Neural progenitor cell (in vitro differentiated cells): Measurements from ENCODE around the gene REV3L. TPM values are rescaled to one million over a fixed set of nuclear protein-coding genes. Genes with fewer than 3 reads are reported as not detected.
A peak's percentile ranks its signal among the peaks of the same experiment; 100 is the strongest.

Experiments
- DNase-seq: peaks from one replicate; pipeline ENCODE4 v3.0.0-alpha.2; 2016; ENCODE audit warnings: low spot score
- H2AFZ ChIP-seq: fragments of 200-600 bp; sonication (generic); replicated peaks from 2 replicates; pipeline ENCODE4 v1.6.1; 2016; ENCODE audit warnings: antibody characterized with exemption
- H3F3A ChIP-seq: fragments of 200-600 bp; sonication (generic); 2 replicates; pipeline ENCODE4 v1.6.1; 2016; ENCODE audit warnings: antibody characterized with exemption, low read depth
- H3K27ac ChIP-seq: fragments of 200-600 bp; sonication (generic); 2 replicates; pipeline ENCODE4 v1.5.1; 2016; ENCODE audit warnings: mild to moderate bottlenecking
- H3K27me3 ChIP-seq: fragments of 200-600 bp; sonication (generic); 2 replicates; pipeline ENCODE4 v1.6.1; 2016; ENCODE audit warnings: mild to moderate bottlenecking, moderate library complexity
- H3K36me3 ChIP-seq: fragments of 200-600 bp; sonication (generic); 2 replicates; pipeline ENCODE4 v1.5.1; 2016
- H3K4me1 ChIP-seq: fragments of 200-600 bp; sonication (generic); 2 replicates; pipeline ENCODE4 v1.6.1; 2016; ENCODE audit warnings: mixed run types
- H3K4me2 ChIP-seq: fragments of 200-600 bp; sonication (generic); 2 replicates; pipeline ENCODE4 v1.6.1; 2016
- H3K4me3 ChIP-seq: fragments of 200-600 bp; sonication (generic); 2 replicates; pipeline ENCODE4 v1.5.1; 2016
- H3K79me2 ChIP-seq: fragments of 200-600 bp; sonication (generic); 2 replicates; pipeline ENCODE4 v1.6.1; 2016; ENCODE audit warnings: low read depth
- H3K9ac ChIP-seq: fragments of 200-600 bp; sonication (generic); 2 replicates; pipeline ENCODE4 v1.6.1; 2016
- H3K9me3 ChIP-seq: fragments of 200-600 bp; sonication (generic); 2 replicates; pipeline ENCODE4 v1.5.1; 2016; ENCODE audit warnings: low read depth
- H4K20me1 ChIP-seq: fragments of 200-600 bp; sonication (generic); 2 replicates; pipeline ENCODE4 v1.6.1; 2016; ENCODE audit warnings: low read depth
- H3K27ac Mint-ChIP-seq: 3 replicates; pipeline ENCODE4 v1.8.0; 2021; ENCODE audit warnings: mixed read lengths
- H3K27me3 Mint-ChIP-seq: 2 replicates; pipeline ENCODE4 v1.8.0; 2022; ENCODE audit warnings: low read depth, mild to moderate bottlenecking, inconsistent platforms, moderate library complexity, mixed read lengths; ENCODE audit not compliant: insufficient read depth
- H3K36me3 Mint-ChIP-seq: 3 replicates; pipeline ENCODE4 v1.8.0; 2021; ENCODE audit warnings: mixed read lengths
- H3K4me1 Mint-ChIP-seq: 3 replicates; pipeline ENCODE4 v1.8.0; 2021; ENCODE audit warnings: mixed read lengths
- H3K4me3 Mint-ChIP-seq: 3 replicates; pipeline ENCODE4 v1.8.0; 2021; ENCODE audit warnings: mild to moderate bottlenecking, moderate library complexity, mixed read lengths
- H3K9me3 Mint-ChIP-seq: 3 replicates; pipeline ENCODE4 v1.8.0; 2020; ENCODE audit warnings: mixed read lengths
- EZH2 ChIP-seq: fragments of 200-600 bp; sonication (generic); IDR thresholded peaks from 2 replicates; pipeline ENCODE4 v1.6.1; 2017; ENCODE audit warnings: antibody characterized with exemption, mild to moderate bottlenecking, moderate library complexity
- EZH2phosphoT487 ChIP-seq: fragments of 200-600 bp; sonication (generic); IDR thresholded peaks from 2 replicates; pipeline ENCODE4 v1.6.1; 2017; ENCODE audit warnings: antibody characterized with exemption
- total RNA-seq: library from RNA; depleted of rRNA; stranded (reverse); fragments of >200 nt; gene quantifications from 2 replicates; pipeline ENCODE4 v1.2.3, GENCODE V29; 2015; ENCODE audit warnings: low replicate concordance
- TF ChIP-seq, protein P1 (sequence below): fragments of 200-600 bp; sonication (generic); IDR thresholded peaks from 2 replicates; pipeline ENCODE4 v1.5.1; 2017; ENCODE audit warnings: antibody characterized with exemption, mild to moderate bottlenecking

REV3L gene
- total RNA-seq, 1 donor from 2014 or later: 23.5 TPM

DNA sequence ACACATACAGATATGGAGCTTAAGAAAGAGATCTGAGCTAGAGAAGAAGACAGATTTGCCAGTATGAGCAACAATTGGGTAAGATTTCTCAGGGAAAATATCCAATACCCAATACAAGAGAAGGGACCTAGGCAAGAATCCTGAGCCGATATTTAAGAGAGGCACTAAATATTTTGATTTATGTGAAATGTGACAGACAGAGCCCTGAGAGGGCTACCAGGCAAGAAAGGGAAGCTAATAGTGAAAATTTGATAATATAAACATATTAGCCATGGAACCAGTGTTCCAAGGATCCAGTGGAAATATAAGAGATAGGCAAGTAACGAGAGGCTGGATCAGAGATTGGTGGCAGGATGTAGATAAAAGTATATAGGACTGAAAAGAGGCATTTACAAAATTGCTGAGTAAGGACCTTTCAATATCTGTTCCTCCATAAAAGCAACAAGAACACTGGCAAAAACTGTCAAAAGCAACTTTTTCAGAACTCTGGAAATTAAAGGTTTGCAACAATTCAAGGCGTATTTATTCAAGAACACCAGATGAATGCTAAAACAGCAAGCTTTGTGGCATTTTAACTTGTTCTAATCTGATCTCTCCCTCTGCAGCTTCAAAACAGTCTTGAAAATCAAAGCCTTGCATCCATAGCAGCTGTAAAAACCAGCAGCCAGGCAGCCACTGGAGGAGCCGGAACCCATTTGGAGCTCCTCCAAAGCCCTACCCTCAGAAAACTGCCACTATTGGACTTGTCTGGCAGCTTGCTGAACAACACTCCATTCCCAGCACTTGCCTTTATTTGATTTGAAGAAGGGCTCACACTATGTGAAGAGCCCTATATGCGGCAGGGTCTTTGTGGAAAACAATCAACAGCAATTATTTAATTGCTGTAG is 58.8 kb downstream of the REV3L start:
- H3K4me3 Mint-ChIP-seq: no peak overlapping the region
- H3K27me3 Mint-ChIP-seq: no peaks in the 10 kb centered on the region
- TF ChIP-seq, protein P1, sequence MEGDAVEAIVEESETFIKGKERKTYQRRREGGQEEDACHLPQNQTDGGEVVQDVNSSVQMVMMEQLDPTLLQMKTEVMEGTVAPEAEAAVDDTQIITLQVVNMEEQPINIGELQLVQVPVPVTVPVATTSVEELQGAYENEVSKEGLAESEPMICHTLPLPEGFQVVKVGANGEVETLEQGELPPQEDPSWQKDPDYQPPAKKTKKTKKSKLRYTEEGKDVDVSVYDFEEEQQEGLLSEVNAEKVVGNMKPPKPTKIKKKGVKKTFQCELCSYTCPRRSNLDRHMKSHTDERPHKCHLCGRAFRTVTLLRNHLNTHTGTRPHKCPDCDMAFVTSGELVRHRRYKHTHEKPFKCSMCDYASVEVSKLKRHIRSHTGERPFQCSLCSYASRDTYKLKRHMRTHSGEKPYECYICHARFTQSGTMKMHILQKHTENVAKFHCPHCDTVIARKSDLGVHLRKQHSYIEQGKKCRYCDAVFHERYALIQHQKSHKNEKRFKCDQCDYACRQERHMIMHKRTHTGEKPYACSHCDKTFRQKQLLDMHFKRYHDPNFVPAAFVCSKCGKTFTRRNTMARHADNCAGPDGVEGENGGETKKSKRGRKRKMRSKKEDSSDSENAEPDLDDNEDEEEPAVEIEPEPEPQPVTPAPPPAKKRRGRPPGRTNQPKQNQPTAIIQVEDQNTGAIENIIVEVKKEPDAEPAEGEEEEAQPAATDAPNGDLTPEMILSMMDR: no peak
- no peak for TF ChIP-seq EZH2
- no peak for TF ChIP-seq EZH2phosphoT487
- H3K36me3 Mint-ChIP-seq: peaks cover 24% of the 10 kb centered on the region
- H3K27ac ChIP-seq: no peak overlapping the region
- H3K9me3 ChIP-seq: no peaks in the 10 kb centered on the region
- H3K27me3 ChIP-seq: no peaks in the 10 kb centered on the region
- no peaks in the 10 kb centered on the region for H3K4me1 ChIP-seq
- H3K4me1 Mint-ChIP-seq: peaks cover 18% of the 10 kb centered on the region
- H3K9ac ChIP-seq: no peak overlapping the region
- peak overlapping the region; percentile 78 for H3K27ac Mint-ChIP-seq
- H3K4me2 ChIP-seq: no peak overlapping the region
- H2AFZ ChIP-seq: no peak overlapping the region
- no peaks in the 10 kb centered on the region for H3F3A ChIP-seq
- no peak overlapping the region for H3K4me3 ChIP-seq
- no peaks in the 10 kb centered on the region for H3K36me3 ChIP-seq
- no peaks in the 10 kb centered on the region for H4K20me1 ChIP-seq
- peaks cover 33% of the 10 kb centered on the region for H3K9me3 Mint-ChIP-seq
- DNase-seq: no peak
- H3K79me2 ChIP-seq: peaks cover 51% of the 10 kb centered on the region

DNA sequence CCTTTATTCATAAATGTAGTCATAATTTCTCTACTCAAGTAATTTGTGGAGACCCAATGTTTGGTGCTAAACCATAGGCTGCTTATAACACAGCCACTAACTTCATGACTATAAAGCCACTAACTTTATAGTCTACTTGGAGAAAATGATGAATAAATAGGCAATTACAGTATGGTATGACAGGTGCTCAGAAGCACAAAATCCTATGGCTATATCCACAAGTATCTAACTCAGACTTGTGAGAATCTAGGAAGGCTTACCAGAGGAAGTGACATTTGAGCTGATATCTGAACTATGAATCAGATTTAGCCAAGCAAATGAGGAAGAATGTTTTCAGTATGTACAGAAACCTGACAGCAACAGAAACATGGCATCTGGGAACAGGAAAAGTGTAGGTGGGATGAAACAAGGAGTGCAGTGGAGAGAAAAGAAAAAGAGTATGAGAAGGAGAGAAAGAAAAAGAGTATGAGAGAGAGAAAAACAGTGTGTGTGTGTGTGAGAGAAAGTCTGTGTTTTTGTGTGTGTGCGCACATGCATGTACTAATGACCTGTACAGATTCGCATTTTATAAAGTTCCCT is 59.9 kb downstream of the REV3L start:
- H3K27ac ChIP-seq: no peak overlapping the region

DNA sequence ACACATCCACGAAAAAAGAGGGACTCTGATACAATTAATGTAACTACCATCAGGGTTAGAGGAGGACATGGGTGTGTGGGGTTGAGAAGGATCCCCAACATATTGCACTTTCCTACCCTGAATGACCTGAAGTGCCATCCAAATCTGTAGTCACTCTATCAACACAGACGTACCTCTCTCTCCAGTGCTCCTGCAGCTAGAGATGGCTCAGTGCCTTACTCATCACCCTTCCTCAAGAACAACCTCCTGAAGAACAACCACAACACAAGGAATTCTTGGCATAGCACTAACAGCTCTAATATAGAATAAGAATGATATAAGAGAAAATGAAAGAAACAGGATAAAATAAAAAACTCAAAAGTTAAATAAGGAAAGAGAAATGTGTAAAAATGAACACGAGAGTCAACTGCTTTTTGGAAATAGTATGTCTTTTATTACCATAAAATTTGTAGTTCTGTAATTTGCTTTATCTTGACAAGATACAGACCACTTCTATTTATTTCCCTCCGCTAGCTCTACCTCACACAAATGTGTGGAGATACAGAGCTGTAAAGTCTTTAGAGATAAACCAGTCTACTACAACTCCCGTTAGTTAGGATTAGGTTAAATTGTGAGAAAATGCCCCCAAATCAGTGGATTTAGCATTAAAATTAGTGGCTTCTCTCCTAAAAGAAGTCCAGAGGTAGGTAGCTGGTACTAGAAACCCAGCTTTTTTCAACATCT is 63.9 kb downstream of the REV3L start:
- H3K27me3 ChIP-seq: no peaks in the 10 kb centered on the region
- peaks cover 2% of the 10 kb centered on the region for H3K9me3 Mint-ChIP-seq
- H3K27me3 Mint-ChIP-seq: no peaks in the 10 kb centered on the region
- H3K4me1 Mint-ChIP-seq: peaks cover 14% of the 10 kb centered on the region
- H3K27ac Mint-ChIP-seq: no peak overlapping the region
- no peak overlapping the region for H3K9ac ChIP-seq
- H3K27ac ChIP-seq: no peak overlapping the region
- no peak for DNase-seq
- H3K4me3 Mint-ChIP-seq: no peak overlapping the region
- no peaks in the 10 kb centered on the region for H4K20me1 ChIP-seq
- no peak for TF ChIP-seq EZH2phosphoT487
- TF ChIP-seq EZH2: no peak
- TF ChIP-seq, protein P1: no peak
- no peak overlapping the region for H3K4me3 ChIP-seq
- no peak overlapping the region for H2AFZ ChIP-seq
- H3K36me3 Mint-ChIP-seq: no peaks in the 10 kb centered on the region
- H3K79me2 ChIP-seq: peaks cover 34% of the 10 kb centered on the region
- peaks cover 7% of the 10 kb centered on the region for H3K4me1 ChIP-seq
- H3K36me3 ChIP-seq: no peaks in the 10 kb centered on the region
- H3F3A ChIP-seq: no peaks in the 10 kb centered on the region
- H3K9me3 ChIP-seq: no peaks in the 10 kb centered on the region
- H3K4me2 ChIP-seq: no peak overlapping the region

More for the DNA sequence above, 59.9 kb downstream of the REV3L start:
- no peaks in the 10 kb centered on the region for H3K4me1 ChIP-seq
- no peaks in the 10 kb centered on the region for H3K27me3 Mint-ChIP-seq
- no peak overlapping the region for H3K4me3 Mint-ChIP-seq
- H3K79me2 ChIP-seq: peaks cover 47% of the 10 kb centered on the region
- peak overlapping the region; percentile 67 for H3K27ac Mint-ChIP-seq
- no peaks in the 10 kb centered on the region for H3F3A ChIP-seq
- H3K9me3 Mint-ChIP-seq: peaks cover 23% of the 10 kb centered on the region
- no peak for DNase-seq
- no peak overlapping the region for H3K4me3 ChIP-seq
- H3K4me2 ChIP-seq: no peak overlapping the region
- H3K36me3 ChIP-seq: no peaks in the 10 kb centered on the region
- H4K20me1 ChIP-seq: no peaks in the 10 kb centered on the region
- peaks cover 18% of the 10 kb centered on the region for H3K4me1 Mint-ChIP-seq
- no peak overlapping the region for H2AFZ ChIP-seq
- H3K9ac ChIP-seq: no peak overlapping the region
- peaks cover 16% of the 10 kb centered on the region for H3K36me3 Mint-ChIP-seq
- H3K27me3 ChIP-seq: no peaks in the 10 kb centered on the region
- TF ChIP-seq, protein P1: no peak
- TF ChIP-seq EZH2: no peak
- TF ChIP-seq EZH2phosphoT487: no peak
- no peaks in the 10 kb centered on the region for H3K9me3 ChIP-seq
